Choroid plexus epithelial cell (primary cell): ENCODE measurements around the gene TUBGCP5.
"Not testable (repeated sequence)": the region's sequence is repeated elsewhere in the genome, so short reads cannot be mapped to it uniquely, and the experiment has no call there.

Source experiments
- DNase-seq: peaks from one replicate; pipeline ENCODE4 v3.0.0-alpha.2; 2010; ENCODE audit warnings: low read depth
- H3K4me3 ChIP-seq: 2 replicates; pipeline ENCODE4 v1.5.1; 2011; ENCODE audit warnings: low read depth, mild to moderate bottlenecking, control low read depth, low read length, moderate library complexity
- CTCF ChIP-seq: conservative IDR thresholded peaks from 2 replicates; pipeline ENCODE4 v1.5.1; 2011; ENCODE audit warnings: low read depth, mild to moderate bottlenecking, control low read depth, inconsistent platforms, low read length, moderate library complexity

The TUBGCP5 gene

GRCh38 chr15:23039143-23039916 lies at the start of gene TUBGCP5:
TUBGCP5 (minus strand) TSS chr15:23039569; CDS start chr15:23039543, 26 bp downstream.
- peak within 1 kb of the TSS; percentile 91 for H3K4me3 ChIP-seq
- peak; percentile 99 for DNase-seq
- TF ChIP-seq CTCF, result peak; percentile 49

- no peak for DNase-seq
These were observed 43.7 kb upstream of the TUBGCP5 start for GRCh38 chr15:23083115-23083514.

GRCh38 chr15:23081996-23082737 lies 42.8 kb upstream of the TUBGCP5 start:
- H3K4me3 ChIP-seq, DNase-seq: not testable (repeated sequence)

More at GRCh38 chr15:23083115-23083514, 43.7 kb upstream of the TUBGCP5 start:
- no peak for TF ChIP-seq CTCF
- no peak overlapping the region for H3K4me3 ChIP-seq

DNA sequence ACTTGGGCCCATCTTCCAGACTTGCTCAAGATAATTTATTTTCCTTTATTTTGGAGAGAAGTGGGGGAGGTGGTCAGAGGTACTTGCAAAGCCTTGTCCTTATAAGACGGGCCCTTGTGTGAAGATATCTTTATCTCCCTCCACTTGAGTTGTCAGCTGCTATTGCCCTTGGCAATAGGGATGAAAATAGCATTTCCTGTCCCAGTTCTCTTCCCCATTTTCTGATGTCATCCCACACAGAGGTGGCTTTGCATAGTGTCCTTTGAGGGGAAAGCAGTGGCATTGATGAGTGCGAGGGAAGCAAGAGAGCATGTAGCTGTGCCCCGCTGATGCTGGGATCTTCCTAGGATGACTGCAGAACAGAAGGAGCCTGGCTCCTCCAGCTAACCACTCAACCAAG lies 41.9 kb upstream of the TUBGCP5 start:
- no peak for TF ChIP-seq CTCF
- no peak for DNase-seq
- no peak overlapping the region for H3K4me3 ChIP-seq

- no peak for DNase-seq
- no peak overlapping the region for H3K4me3 ChIP-seq
- TF ChIP-seq CTCF, result no peak
These were observed 40.4 kb upstream of the TUBGCP5 start for GRCh38 chr15:23079766-23080165.

- TF ChIP-seq CTCF, result no peak
- H3K4me3 ChIP-seq, result no peak overlapping the region
These were observed 36.6 kb upstream of the TUBGCP5 start for GRCh38 chr15:23075927-23076326.

DNA sequence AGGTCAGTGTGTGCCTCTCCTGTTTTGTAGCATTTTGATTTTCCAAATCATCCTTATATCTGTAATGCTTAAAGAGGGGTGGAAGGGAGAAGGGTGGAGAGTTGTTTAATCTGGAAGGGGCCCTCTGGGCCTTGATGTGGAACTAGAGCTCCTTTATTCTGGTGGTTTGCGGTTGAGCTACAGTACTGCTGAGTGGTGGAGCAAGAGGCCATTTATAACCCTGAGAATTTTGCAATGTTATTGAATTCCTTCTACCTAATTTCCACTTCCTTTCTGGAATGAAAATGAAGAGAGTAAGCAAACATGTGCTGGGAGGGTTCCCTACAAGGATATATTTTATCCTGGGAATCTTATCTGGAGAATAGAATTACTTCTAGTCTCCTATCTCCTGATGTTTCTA lies 35.3 kb upstream of the TUBGCP5 start:
- H3K4me3 ChIP-seq, result no peak overlapping the region
- peak; percentile 39 for DNase-seq
- no peak for TF ChIP-seq CTCF

More at GRCh38 chr15:23075927-23076326, 36.6 kb upstream of the TUBGCP5 start:
- no peak for DNase-seq
